Esophagus squamous epithelium (tissue), 5 donors: Measurements from ENCODE around the gene NCBP2L. TPM values are rescaled to one million over a fixed set of nuclear protein-coding genes. Genes with fewer than 3 reads are reported as not detected.

Experiments
- DNase-seq: peaks from one replicate; lab custom pipeline; 2025; lab: John Stamatoyannopoulos, UW
- H3K27ac ChIP-seq, 4 donors: fragments of 200-600 bp; sonication (generic); one replicate each; pipeline ENCODE4 v1.5.1; 2016 to 2019; ENCODE audit warnings: mild to moderate bottlenecking in 1 of 4
- H3K27me3 ChIP-seq, 4 donors: fragments of 200-600 bp; sonication (generic); 1 replicate in 3 of 4; 2 replicates in 1 of 4; pipeline versions ENCODE4 v1.5.1 to v1.6.0; 2017 to 2021; ENCODE audit warnings: antibody characterized with exemption in 1 of 4
- H3K36me3 ChIP-seq, 3 donors: fragments of 200-600 bp; sonication (generic); one replicate each; pipeline ENCODE4 v1.5.1; 2016 to 2019
- H3K4me1 ChIP-seq, 3 donors: fragments of 200-600 bp; sonication (generic); one replicate each; pipeline ENCODE4 v1.5.1; 2017 to 2019
- H3K4me3 ChIP-seq, 4 donors: fragments of 200-600 bp; sonication (generic); 1 replicate in 3 of 4; 2 replicates in 1 of 4; pipeline ENCODE4 v1.5.1; 2016 to 2019; ENCODE audit warnings: mild to moderate bottlenecking in 2 of 4, moderate library complexity in 1 of 4
- H3K9me3 ChIP-seq, 3 donors: fragments of 200-600 bp; sonication (generic); one replicate each; pipeline ENCODE4 v1.5.1; 2016 to 2019
- CTCF ChIP-seq, 6 experiments: fragments of 450-650 bp in 4 of 6; fragments of 200-600 bp in 2 of 6; sonication (generic) in 2 of 6; IDR thresholded peaks; one replicate each; pipeline ENCODE4 v1.5.1; 2016 to 2019; ENCODE audit warnings: antibody characterized with exemption in 6 of 6, mild to moderate bottlenecking in 4 of 6, moderate library complexity in 4 of 6
- POLR2A ChIP-seq, 4 donors: fragments of 450-650 bp; IDR thresholded peaks; one replicate each; pipeline ENCODE4 v1.6.1; 2017; ENCODE audit warnings: antibody characterized with exemption in 4 of 4, mild to moderate bottlenecking in 4 of 4, moderate library complexity in 3 of 4
- WGBS, 2 donors: methylation state at CpG; one replicate each; pipeline ENCODE4 v1.1.5; 2018; 5-methylcytosine and 5-hydroxymethylcytosine counted together
- intact Hi-C: fragments of 100-400 bp; cut with DNase I; formaldehyde crosslinking; loops from one replicate; pipeline ENCODE4 v1.15.0; 2022
- total RNA-seq, 4 donors: library from RNA; depleted of rRNA; stranded (reverse); fragments of >200 nt; gene quantifications; one replicate each; pipeline ENCODE4 v1.1.0, GENCODE V29; 2016
- donor health status: DM: yes; HTN: yes; CAD: no.

The NCBP2L gene
- total RNA-seq, 4 donors from 2014 or later: not detected

- intact Hi-C loops: no loop called here
- H3K27ac ChIP-seq: peak overlapping the region in 3 of 4 donors; percentile 44 to 94 (median 94)
- no peak for TF ChIP-seq CTCF (IDR thresholded peaks at IDR 0.05)
- TF ChIP-seq POLR2A (IDR thresholded peaks at IDR 0.05): no peak
- no peaks in the 10 kb centered on the region for H3K27me3 ChIP-seq
- no peak for DNase-seq
- no peak overlapping the region for H3K4me3 ChIP-seq
- 50 to 82% methylated on average over 4 to 7 of the region's 8 CpGs for WGBS, 2 donors
- H3K36me3 ChIP-seq: no peaks in the 10 kb centered on the region
- no peaks in the 10 kb centered on the region for H3K9me3 ChIP-seq
- peaks cover 13 to 96% (median 45%) of the 10 kb centered on the region in 3 donors for H3K4me1 ChIP-seq
Measured at GRCh38 chrX:107736781-107737531, 40.6 kb upstream of the NCBP2L start.

- Histone ChIP-seq H3K4me1 (peaks cover 24 to 96% (median 49%) of the 10 kb centered on the region in 3 donors), H3K27ac (peak overlapping the region; percentile 9 to 94 (median 94)), H3K9me3 (no peaks in the 10 kb centered on the region), H3K27me3 (no peaks in the 10 kb centered on the region), H3K36me3 (no peaks in the 10 kb centered on the region), H3K4me3 (no peak overlapping the region)
- no peak for DNase-seq
- intact Hi-C loops: no loop called here
- WGBS, 2 donors: 89 to 100% methylated on average over 1 to 5 of the region's 5 CpGs
- TF ChIP-seq CTCF (IDR thresholded peaks at IDR 0.05): no peak
- TF ChIP-seq POLR2A (IDR thresholded peaks at IDR 0.05): no peak
Measured at GRCh38 chrX:107738272-107738671, 39.3 kb upstream of the NCBP2L start.

- WGBS, 2 donors: 55% methylated on average over 2 of the region's 8 CpGs; no CpG with 5 or more reads in 1 of the 2 donors
- Histone ChIP-seq H3K9me3 (no peaks in the 10 kb centered on the region), H3K4me3 (no peak overlapping the region), H3K27ac (peak overlapping the region; percentile 9 to 94 (median 94)), H3K4me1 (peaks cover 24 to 96% (median 53%) of the 10 kb centered on the region in 3 donors), H3K36me3 (no peaks in the 10 kb centered on the region), H3K27me3 (no peaks in the 10 kb centered on the region)
- TF ChIP-seq CTCF (IDR thresholded peaks at IDR 0.05) (no peak), POLR2A (IDR thresholded peaks at IDR 0.05) (no peak)
- intact Hi-C loops: no loop called here
- no peak for DNase-seq
Measured at GRCh38 chrX:107738768-107739167, 38.8 kb upstream of the NCBP2L start.

- DNase-seq: no peak
- Histone ChIP-seq H3K27me3 (no peaks in the 10 kb centered on the region), H3K4me3 (no peak overlapping the region), H3K9me3 (no peaks in the 10 kb centered on the region), H3K4me1 (peaks cover 24 to 94% (median 53%) of the 10 kb centered on the region in 3 donors), H3K27ac (peak overlapping the region in 3 of 4 donors; percentile 93 to 94 (median 94)), H3K36me3 (no peaks in the 10 kb centered on the region)
- intact Hi-C loops: no loop called here
- no CpG with 5 or more reads among the region's 3 CpGs for WGBS, 2 donors
- TF ChIP-seq POLR2A (IDR thresholded peaks at IDR 0.05) (no peak), CTCF (IDR thresholded peaks at IDR 0.05) (no peak)
Measured at GRCh38 chrX:107739541-107739940, 38.0 kb upstream of the NCBP2L start.

GRCh38 chrX:107741404-107741790, 36.1 kb upstream of the NCBP2L start:
- Histone ChIP-seq H3K9me3 (no peaks in the 10 kb centered on the region), H3K27ac (peak overlapping the region; percentile 74 to 94 (median 94)), H3K27me3 (no peaks in the 10 kb centered on the region), H3K36me3 (no peaks in the 10 kb centered on the region), H3K4me1 (peaks cover 24 to 94% (median 53%) of the 10 kb centered on the region in 3 donors), H3K4me3 (peak overlapping the region in 2 of 4 donors; percentile 21 to 52)
- intact Hi-C loops: no loop called here
- TF ChIP-seq POLR2A (IDR thresholded peaks at IDR 0.05) (no peak), CTCF (IDR thresholded peaks at IDR 0.05) (no peak)
- DNase-seq: no peak
- whole genome bisulfite sequencing, 2 donors: 0 to 30% methylated on average over 3 to 7 of the region's 7 CpGs
